Prostate gland (tissue), 2 donors: ENCODE data around the gene CREM.

Experiments
- POLR2AphosphoS5 ChIP-seq: sonication (generic); formaldehyde crosslinking; IDR thresholded peaks from one replicate; pipeline ENCODE4 v1.6.1; 2017; ENCODE audit warnings: antibody characterized with exemption
- TF ChIP-seq, protein P1 (sequence below), 4 experiments: fragments of 200-600 bp in 2 of 4; fragments of 450-650 bp in 2 of 4; sonication (generic) in 2 of 4; IDR thresholded peaks; 1 replicate in 3 of 4; 2 replicates in 1 of 4; pipeline ENCODE4 v1.5.1; 2016 to 2019; ENCODE audit warnings: antibody characterized with exemption in 4 of 4, mild to moderate bottlenecking in 2 of 4, moderate library complexity in 2 of 4

DNA sequence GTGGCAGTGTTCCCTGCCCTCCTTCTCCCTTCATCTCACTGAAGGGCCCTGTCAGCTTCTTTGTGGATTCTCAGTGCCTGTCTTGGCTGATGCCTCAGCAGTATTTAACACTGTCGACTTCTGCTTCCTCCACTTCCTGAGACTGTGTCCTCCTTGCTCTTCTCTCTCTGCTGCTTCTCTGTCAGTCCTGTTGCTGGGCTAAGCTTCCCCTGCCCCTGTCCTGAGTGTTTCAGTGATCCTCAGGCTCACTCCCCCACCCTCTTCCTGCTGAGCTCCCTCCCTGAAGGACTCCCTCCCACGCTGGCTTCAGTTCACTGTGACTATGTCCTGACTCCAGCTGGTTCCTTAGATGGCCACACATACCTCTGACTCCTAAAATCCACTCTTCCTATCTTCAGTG, 64.9 kb downstream of the CREM start:
- TF ChIP-seq, protein P1, sequence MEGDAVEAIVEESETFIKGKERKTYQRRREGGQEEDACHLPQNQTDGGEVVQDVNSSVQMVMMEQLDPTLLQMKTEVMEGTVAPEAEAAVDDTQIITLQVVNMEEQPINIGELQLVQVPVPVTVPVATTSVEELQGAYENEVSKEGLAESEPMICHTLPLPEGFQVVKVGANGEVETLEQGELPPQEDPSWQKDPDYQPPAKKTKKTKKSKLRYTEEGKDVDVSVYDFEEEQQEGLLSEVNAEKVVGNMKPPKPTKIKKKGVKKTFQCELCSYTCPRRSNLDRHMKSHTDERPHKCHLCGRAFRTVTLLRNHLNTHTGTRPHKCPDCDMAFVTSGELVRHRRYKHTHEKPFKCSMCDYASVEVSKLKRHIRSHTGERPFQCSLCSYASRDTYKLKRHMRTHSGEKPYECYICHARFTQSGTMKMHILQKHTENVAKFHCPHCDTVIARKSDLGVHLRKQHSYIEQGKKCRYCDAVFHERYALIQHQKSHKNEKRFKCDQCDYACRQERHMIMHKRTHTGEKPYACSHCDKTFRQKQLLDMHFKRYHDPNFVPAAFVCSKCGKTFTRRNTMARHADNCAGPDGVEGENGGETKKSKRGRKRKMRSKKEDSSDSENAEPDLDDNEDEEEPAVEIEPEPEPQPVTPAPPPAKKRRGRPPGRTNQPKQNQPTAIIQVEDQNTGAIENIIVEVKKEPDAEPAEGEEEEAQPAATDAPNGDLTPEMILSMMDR (IDR thresholded peaks at IDR 0.05): no peak
- TF ChIP-seq POLR2AphosphoS5: no peak
